ENCODE measurements around the gene HOXC10. TPM values are rescaled to one million over a fixed set of nuclear protein-coding genes. Genes with fewer than 3 reads are reported as not detected.

The HOXC10 gene
- total RNA-seq, 1 donor from 2014 or later, result 0.96 TPM

DNA sequence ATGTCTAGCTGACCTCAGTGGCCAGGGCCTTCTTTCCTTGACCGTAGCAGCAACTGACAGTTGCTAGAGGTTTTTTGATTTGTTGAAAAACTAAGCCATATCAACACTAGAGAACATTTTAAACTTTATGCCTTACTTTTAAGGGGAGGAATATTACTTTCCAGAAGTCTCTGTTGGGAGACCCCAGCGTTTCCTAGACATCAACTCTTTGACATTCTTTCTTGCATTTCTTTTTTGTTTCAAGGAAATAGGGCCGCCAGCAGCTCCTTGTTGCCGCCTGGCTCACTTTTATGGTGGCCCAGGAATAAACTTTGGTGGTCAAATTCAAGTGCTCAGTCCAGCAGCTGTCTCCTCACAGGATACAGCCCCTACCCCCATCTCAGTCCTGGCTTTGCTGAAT lies 14.5 kb upstream of the HOXC10 start:
- no peaks in the 10 kb centered on the region for H3K36me3 Mint-ChIP-seq
- TF ChIP-seq CTCF (IDR thresholded peaks at IDR 0.05; ENCODE audit: unreplicated experiment), result no peak
- H3K9me3 Mint-ChIP-seq, result no peaks in the 10 kb centered on the region
- peaks cover 24% of the 10 kb centered on the region for H3K4me1 Mint-ChIP-seq
- DNase-seq (ENCODE audit: low spot score in 2 of 2, unreplicated experiment in 2 of 2), result no peak
- H3K4me3 Mint-ChIP-seq, result no peak overlapping the region
- no peak overlapping the region for H3K27ac Mint-ChIP-seq
- peaks cover 99% of the 10 kb centered on the region for H3K27me3 Mint-ChIP-seq (ENCODE audit: low read depth)

- no peak for TF ChIP-seq CTCF (IDR thresholded peaks at IDR 0.05; ENCODE audit: unreplicated experiment)
- no peaks in the 10 kb centered on the region for H3K36me3 Mint-ChIP-seq
- no peak overlapping the region for H3K27ac Mint-ChIP-seq
- H3K27me3 Mint-ChIP-seq (ENCODE audit: low read depth), result peaks cover 99% of the 10 kb centered on the region
- H3K4me3 Mint-ChIP-seq, result no peak overlapping the region
- H3K4me1 Mint-ChIP-seq, result peaks cover 27% of the 10 kb centered on the region
- DNase-seq (ENCODE audit: low spot score in 2 of 2, unreplicated experiment in 2 of 2), result no peak
- no peaks in the 10 kb centered on the region for H3K9me3 Mint-ChIP-seq
These were observed 13.8 kb upstream of the HOXC10 start for GRCh38 chr12:53971129-53971528.

DNA sequence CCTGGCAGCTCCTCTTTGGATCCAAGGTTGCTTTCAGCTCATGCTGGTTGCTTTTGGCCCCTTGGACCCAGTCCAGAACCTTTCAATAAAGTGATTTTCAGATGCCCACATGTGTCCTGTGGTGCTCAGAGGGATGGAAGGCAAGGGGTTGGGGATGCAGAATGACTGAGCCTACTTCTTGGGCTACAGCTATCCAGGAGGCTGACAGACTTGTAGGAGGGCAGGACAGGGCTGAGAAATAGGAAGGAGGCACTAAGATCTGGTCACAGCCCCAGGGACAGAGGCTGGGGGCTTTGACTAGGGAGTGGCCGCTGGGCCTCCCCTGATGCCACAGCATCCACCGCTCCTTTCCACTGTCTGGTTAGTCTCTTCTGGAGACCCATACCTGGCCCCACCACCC lies 13.3 kb upstream of the HOXC10 start:
- H3K27me3 Mint-ChIP-seq (ENCODE audit: low read depth), result peaks cover 99% of the 10 kb centered on the region
- DNase-seq (ENCODE audit: low spot score in 2 of 2, unreplicated experiment in 2 of 2), result no peak
- no peaks in the 10 kb centered on the region for H3K36me3 Mint-ChIP-seq
- no peak overlapping the region for H3K4me3 Mint-ChIP-seq
- TF ChIP-seq CTCF (IDR thresholded peaks at IDR 0.05; ENCODE audit: unreplicated experiment), result no peak
- H3K4me1 Mint-ChIP-seq, result peaks cover 21% of the 10 kb centered on the region
- no peaks in the 10 kb centered on the region for H3K9me3 Mint-ChIP-seq
- H3K27ac Mint-ChIP-seq, result no peak overlapping the region

- no peak for DNase-seq (ENCODE audit: low spot score in 2 of 2, unreplicated experiment in 2 of 2)
- no peak for TF ChIP-seq CTCF (IDR thresholded peaks at IDR 0.05; ENCODE audit: unreplicated experiment)
- no peaks in the 10 kb centered on the region for H3K9me3 Mint-ChIP-seq
- peak overlapping the region; percentile 39 for H3K4me3 Mint-ChIP-seq
- peaks cover 20% of the 10 kb centered on the region for H3K4me1 Mint-ChIP-seq
- H3K27me3 Mint-ChIP-seq (ENCODE audit: low read depth), result peaks cover 99% of the 10 kb centered on the region
- H3K27ac Mint-ChIP-seq, result no peak overlapping the region
- no peaks in the 10 kb centered on the region for H3K36me3 Mint-ChIP-seq
These were observed 12.7 kb upstream of the HOXC10 start for GRCh38 chr12:53972152-53972702.

DNA sequence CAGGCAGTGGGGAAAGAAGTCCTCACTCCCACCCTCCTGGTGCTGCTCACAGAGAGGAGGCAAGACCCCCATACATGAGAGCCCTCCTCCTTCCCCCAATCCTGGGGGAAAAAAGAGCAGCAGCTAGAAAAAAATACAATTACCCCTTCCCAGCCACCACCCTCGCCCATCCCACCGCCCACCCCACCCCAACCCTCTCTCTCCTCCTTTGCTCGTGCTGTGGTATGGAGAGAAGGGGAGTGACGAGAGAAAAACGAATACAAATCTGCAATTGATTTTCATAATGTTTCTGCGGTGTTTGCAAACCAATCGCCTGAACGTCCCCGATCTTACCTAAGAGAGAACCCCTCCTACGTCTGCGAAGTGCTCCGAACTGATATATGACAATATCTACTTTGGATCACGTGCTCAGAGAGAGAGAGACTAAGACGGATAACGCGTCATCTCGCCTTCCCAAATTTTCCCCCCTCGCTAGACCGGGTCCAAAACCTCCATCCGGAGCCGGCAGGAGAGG lies 12.2 kb upstream of the HOXC10 start, which contains the start of gene HOXC11:
Gene HOXC11 (plus strand): TSS at position 405 of the 514 bp plus-strand sequence. CDS start 116 bp downstream, outside the sequence.
- Mint-ChIP-seq H3K9me3 (no peaks in the 10 kb centered on the region), H3K27ac (peak within 1 kb of the TSS; percentile 66), H3K36me3 (no peaks in the 10 kb centered on the region), H3K27me3 (ENCODE audit: low read depth) (peaks cover 99% of the 10 kb centered on the region), H3K4me3 (peak within 1 kb of the TSS; percentile 64), H3K4me1 (peaks cover 20% of the 10 kb centered on the region)
- DNase-seq (ENCODE audit: low spot score in 2 of 2, unreplicated experiment in 2 of 2), result no peak
- no peak for TF ChIP-seq CTCF (IDR thresholded peaks at IDR 0.05; ENCODE audit: unreplicated experiment)

All from mesothelial cell of epicardium (in vitro differentiated cells).